Activated CD8-positive, alpha-beta memory T cell treated with anti-CD3 and anti-CD28 coated beads for 36 hours (primary cell): ENCODE results near the gene WDR27. TPM values are rescaled to one million over a fixed set of nuclear protein-coding genes. Genes with fewer than 3 reads are reported as not detected.
"Not testable (repeated sequence)": the region's sequence is repeated elsewhere in the genome, so short reads cannot be mapped to it uniquely, and the experiment has no call there.

Experiments used
- CTCF ChIA-PET: fragments of 350-600 bp; sonication (Branson Sonifier 250); formaldehyde crosslinking; loops from one replicate; lab custom pipeline; 2021; ENCODE audit warnings: antibody characterized with exemption; lab: Charles Lee
- POLR2A ChIA-PET: fragments of 350-600 bp; sonication (Branson Sonifier 250); formaldehyde crosslinking; loops from one replicate; lab custom pipeline; 2021; ENCODE audit warnings: antibody characterized with exemption; lab: Charles Lee
- total RNA-seq, 2 experiments: library from RNA; stranded (reverse); gene quantifications; one replicate each; pipeline ENCODE4 v1.2.3, GENCODE V29; 2021

WDR27 gene
- total RNA-seq, 2 experiments from 2014 or later: 32.0 TPM

DNA sequence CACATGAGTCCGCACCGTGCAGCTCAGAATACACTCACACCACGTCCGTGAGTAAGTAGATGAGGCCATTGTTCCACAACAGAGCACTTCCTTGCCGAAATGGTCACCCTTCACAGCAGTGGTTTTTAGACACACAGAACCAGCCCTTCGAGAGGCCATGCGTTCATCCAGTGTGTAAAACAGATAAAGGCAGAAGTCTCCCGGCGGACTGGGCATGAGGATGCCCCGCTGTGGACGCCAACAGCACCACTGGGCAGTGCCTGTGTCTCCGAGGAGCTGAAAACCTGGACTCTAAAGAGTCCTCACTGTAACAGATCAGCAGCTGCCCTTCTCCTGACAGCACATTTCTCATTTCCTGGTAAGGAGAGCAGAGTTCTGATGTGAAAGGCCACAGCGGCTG is 75.2 kb downstream of the WDR27 start:
- ChIA-PET POLR2A (no interaction called here), CTCF (no interaction called here)

DNA sequence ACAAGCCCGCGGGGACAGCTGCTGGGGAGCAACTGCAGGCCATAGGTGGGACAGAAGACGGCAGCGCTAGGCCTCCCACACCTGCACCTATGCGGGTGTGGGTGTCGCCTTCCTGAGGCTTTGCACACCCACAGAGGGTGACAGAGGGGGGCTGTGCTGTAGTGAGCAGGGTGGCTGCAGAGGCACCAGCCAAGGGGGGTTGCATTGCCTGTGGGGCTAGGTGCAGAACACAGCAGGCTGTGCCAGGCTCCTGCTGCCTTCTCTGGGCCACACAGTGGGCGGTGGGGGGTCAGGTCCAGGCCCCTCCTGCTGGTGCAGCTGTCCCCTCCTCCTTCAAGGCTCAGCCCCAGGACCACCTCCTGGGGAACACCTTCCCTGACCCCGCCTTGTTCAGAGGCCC is 75.7 kb downstream of the WDR27 start:
- POLR2A ChIA-PET: no interaction called here
- CTCF ChIA-PET: no interaction called here

GRCh38 chr6:169625376-169625775 is 76.5 kb downstream of the WDR27 start:
- ChIA-PET CTCF (no interaction called here), POLR2A (no interaction called here)

- ChIA-PET CTCF (no interaction called here), POLR2A (no interaction called here)
These were observed 77.0 kb downstream of the WDR27 start for GRCh38 chr6:169624785-169625184.

DNA sequence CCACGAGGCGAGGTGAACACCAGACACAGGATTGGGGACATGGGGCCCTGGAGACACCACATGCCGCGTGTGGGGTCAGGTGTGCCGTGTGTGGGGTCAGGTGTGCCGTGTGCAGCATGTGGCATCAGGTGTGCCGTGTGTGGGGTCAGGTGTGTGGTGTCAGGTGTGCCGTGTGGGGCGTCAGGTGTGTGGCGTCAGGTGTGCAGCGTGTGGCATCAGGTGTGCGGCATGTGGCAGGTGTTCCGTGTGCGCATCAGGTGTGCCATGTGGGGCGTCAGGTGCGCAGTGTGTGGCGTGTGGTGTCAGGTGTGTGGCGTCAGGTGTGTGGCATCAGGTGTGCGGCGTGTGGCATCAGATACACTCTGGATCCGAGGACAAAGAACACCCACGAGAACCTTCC is 77.9 kb downstream of the WDR27 start:
- CTCF ChIA-PET: no interaction called here
- POLR2A ChIA-PET: no interaction called here

- ChIA-PET POLR2A (no interaction called here), CTCF (no interaction called here)
These were observed 78.5 kb downstream of the WDR27 start for GRCh38 chr6:169623343-169623742.

GRCh38 chr6:169622618-169623017 is 79.2 kb downstream of the WDR27 start:
- POLR2A ChIA-PET: no interaction called here
- CTCF ChIA-PET: no interaction called here

GRCh38 chr6:169621311-169621710 is 80.5 kb downstream of the WDR27 start:
- CTCF ChIA-PET: no interaction called here
- POLR2A ChIA-PET: no interaction called here

DNA sequence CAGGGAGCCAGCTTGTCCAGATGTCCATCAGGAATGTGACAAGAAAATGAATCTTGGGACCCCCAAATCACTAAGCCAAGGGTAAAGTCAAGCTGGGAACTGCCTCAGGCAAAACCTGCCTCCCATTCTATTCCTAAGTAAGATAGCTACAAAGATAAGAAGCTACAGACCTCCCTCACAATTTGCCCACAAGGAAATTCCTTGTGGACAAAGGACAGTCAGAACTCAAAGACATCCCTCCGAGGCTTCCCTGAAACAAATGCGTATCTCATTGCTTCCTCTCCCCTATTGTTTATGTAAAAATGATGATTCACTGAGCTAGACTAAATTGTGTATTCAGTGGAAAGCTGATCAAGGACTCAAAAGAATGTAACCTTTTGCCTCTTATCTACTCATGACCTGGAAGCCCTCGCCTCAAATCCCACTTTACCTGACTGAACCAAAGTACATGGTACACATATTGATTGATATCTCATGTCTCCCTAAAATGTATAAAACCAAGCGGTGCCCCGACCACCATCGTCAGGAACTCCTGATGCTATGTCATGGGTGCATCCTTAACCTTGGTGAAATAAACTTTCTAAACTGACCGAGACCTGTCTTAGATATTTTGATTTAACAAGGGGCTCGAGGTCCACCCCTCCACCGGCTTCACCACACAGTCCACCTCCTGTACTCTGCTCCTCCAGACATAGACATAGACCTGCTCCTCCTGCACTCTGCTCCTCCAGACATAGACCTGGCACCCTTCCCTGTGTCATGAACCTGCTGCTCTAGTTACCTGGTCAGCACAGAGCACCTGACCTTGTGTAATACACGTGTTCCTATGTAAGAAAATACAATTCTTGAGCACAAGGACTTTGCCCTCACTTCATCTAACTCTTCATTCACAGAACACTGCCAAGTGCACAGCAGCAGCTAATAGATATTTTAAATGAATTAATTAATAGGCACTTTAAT is 81.4 kb downstream of the WDR27 start:
- POLR2A ChIA-PET: no interaction called here

DNA sequence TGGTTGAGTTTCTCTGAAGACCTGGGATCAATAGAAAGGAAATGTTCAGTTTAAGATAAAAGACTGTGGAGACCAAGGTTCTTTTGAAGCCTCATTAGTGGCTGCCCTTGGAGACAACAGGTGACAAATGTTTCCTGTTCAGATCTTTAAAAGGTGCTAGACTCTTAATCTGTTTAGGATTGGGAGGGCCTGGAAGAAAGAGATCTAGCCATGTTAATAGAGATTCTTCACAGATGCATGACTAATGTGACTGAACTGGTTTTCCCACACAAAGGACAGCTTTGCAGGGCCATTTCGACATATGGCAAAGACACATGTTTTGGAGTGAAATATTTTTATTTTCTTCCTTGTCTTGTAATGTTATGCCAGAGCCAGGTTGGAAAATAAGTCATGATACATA is 82.2 kb downstream of the WDR27 start:
- ChIA-PET POLR2A (no interaction called here), CTCF (no interaction called here)

More for the DNA sequence above, 81.4 kb downstream of the WDR27 start:
- CTCF ChIA-PET: no interaction called here

GRCh38 chr6:169618526-169619490 is 83.0 kb downstream of the WDR27 start:
- ChIA-PET POLR2A (no interaction called here), CTCF (no interaction called here)

DNA sequence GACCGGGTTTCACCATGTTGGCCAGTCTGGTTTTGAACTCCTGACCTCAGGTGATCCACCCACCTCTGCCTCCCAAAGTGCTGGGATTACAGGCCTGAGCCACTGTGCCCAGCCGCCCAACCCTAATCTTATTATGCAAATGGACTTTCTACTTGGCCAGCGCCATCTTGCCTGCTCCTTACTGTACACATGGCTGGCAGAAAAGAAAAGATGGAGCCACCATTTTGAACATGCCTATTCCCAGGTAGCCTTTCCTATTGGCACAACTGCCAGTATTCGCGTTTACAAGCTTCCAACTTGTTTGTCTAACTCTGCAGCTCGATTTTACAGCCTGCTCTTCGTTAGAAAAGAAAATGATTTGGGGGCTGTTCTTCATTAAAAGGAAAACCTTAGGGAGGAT is 84.3 kb downstream of the WDR27 start:
- POLR2A ChIA-PET: no interaction called here
- CTCF ChIA-PET: no interaction called here

DNA sequence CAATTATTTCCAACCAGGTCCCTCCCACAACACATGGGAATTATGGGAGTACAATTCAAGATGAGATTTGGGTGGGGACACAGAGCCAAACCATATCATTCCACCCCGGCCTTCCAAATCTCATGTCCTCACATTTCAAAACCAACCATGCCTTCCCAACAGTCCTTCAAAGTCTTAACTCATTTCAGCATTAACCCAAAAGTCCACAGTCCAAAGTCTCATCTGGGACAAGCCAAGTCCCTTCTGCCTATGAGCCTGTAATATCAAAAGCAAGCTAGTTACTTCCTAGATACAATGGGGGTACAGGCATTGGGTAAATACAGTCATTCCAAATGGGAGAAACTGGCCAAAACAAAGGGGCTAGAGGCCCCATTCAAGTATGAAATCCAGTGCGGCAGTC is 93.2 kb downstream of the WDR27 start:
- CTCF ChIA-PET, POLR2A ChIA-PET: not testable (repeated sequence)

DNA sequence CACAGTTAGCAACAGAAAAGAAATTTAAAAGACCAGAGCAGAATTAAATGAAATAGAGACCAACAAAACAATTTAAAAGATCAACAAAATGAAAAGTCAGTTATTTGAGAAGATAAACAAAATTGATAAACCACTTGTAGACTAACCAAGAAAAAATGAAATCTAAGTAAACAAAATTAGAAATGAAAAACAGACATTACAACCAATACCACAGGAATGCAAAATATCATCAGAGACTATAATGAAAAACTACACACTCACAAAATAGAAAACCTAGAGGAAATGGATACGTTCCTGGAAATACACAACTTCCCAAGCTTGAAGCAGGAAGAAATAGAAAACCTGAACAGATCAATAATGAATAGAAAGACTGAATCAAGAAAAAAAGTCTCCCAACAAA is 97.8 kb downstream of the WDR27 start:
- CTCF ChIA-PET: no interaction called here
- POLR2A ChIA-PET: no interaction called here

DNA sequence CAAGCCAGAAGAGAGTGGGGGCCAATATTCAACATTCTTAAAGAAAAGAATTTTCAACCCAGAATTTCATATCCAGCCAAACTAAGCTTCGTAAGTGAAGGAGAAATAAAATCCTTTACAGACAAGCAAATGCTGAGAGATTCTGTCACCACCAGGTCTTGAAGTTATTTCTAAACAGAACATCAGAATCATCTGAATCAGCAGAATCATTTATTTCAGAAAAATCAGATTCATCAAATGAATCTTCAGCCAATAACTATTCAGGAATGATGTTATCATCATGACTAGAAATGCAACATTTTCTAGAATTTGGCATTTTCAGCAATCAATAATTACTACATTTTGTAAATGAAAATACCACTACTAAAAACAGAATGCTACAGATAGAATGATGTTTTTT is 100.7 kb downstream of the WDR27 start:
- POLR2A ChIA-PET, CTCF ChIA-PET: not testable (repeated sequence)

GRCh38 chr6:169592558-169592957 is 109.3 kb downstream of the WDR27 start:
- ChIA-PET POLR2A (no interaction called here), CTCF (no interaction called here)

GRCh38 chr6:169591616-169592015 is 110.2 kb downstream of the WDR27 start:
- ChIA-PET POLR2A (no interaction called here), CTCF (no interaction called here)

DNA sequence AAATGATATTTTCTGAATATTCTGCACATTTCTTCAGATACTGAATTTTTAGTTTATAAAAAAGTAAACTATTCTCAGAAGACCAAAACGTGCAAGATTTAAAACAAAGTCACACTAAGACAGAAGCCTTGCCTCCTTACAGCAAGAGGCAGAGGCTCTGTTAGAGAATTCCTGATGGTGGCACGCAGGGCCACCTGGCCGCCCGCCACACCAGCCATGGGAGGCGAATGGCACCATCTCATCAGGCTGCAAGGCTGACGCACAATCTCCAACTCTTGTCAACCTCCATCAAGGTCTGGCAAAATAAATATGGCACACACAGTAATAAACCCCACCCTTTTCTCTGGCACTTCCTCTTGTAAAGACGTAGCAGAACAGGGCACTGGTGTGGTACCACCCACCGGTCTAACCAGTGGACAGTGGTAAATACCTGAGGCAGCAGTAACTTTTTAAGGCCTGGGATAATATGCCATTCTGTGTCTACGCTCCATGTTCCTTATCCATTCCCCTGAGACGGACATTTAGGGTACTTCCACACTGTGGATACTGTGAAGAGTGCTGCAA is 111.4 kb downstream of the WDR27 start:
- ChIA-PET POLR2A (interaction anchor here (1.0 kb wide), 1 partner anchor 134 kb away, joined by 3 read pairs; the partner anchor contains the start of gene PHF10), CTCF (no interaction called here)

DNA sequence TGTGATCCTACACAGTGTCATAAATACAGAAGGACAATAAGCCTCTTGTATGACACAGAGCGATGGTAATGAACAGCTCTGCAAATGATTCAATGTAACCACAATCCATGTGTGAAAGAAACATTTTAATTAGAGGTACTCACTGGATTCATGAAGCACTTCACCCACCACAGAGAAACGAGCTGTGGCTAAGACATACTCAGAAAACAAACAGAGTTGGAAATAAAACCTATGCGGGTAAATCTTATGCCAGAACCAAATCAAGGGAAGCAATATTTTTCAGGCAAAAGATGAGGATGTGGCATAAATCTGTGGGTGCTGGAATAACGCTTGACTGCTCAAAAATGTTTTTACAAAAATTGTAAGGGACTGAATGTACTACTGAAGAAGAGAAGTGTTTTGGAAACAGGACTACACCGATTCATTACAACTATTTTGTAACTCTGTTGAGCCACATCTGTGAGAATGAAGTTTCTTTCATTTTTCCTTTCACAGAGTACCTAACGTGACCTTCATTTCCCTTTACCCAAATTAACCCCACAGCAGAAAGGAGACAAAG is 112.1 kb downstream of the WDR27 start:
- POLR2A ChIA-PET: interaction anchor here (1.0 kb wide), 1 partner anchor 134 kb away, joined by 3 read pairs; the partner anchor contains the start of gene PHF10
- CTCF ChIA-PET: no interaction called here
